MCF 10A (cell line): Measurements from ENCODE around the gene CALD1. TPM values are rescaled to one million over a fixed set of nuclear protein-coding genes. Genes with fewer than 3 reads are reported as not detected.
A peak's percentile ranks its signal among the peaks of the same experiment; 100 is the strongest.

Source experiments
- BruUV-seq: library from RNA; stranded (reverse); fragments of 400-500 nt; replicated peaks from 2 replicates; lab custom pipeline; 2021; lab: Mats Ljungman, UMichigan
- CTCF ChIA-PET: fragments of 300-600 bp; sonication (Branson Sonifier 250); formaldehyde crosslinking; extraction: SDS; loops from one replicate; lab custom pipeline; 2021; ENCODE audit warnings: antibody characterized with exemption, inconsistent platforms; lab: Yijun Ruan, JAX
- POLR2A ChIA-PET: fragments of 300-600, 350-650 bp; sonication (Branson Sonifier 250); formaldehyde crosslinking; extraction: SDS; loops from one replicate; lab custom pipeline; 2020; ENCODE audit warnings: antibody characterized with exemption, inconsistent platforms; lab: Yijun Ruan, JAX
- DNase-seq: peaks from one replicate; pipeline ENCODE4 v3.0.0-alpha.2; 2018; ENCODE audit not compliant: unreplicated experiment
- H3K27ac Mint-ChIP-seq: one replicate; pipeline ENCODE4 v1.8.0; 2022; ENCODE audit warnings: mild to moderate bottlenecking, low read depth, mixed read lengths; ENCODE audit not compliant: unreplicated experiment
- H3K27me3 Mint-ChIP-seq: one replicate; pipeline ENCODE4 v1.8.0; 2022; ENCODE audit warnings: mixed read lengths; ENCODE audit not compliant: insufficient read depth, unreplicated experiment
- H3K36me3 Mint-ChIP-seq: one replicate; pipeline ENCODE4 v1.8.0; 2022; ENCODE audit warnings: mild to moderate bottlenecking, moderate library complexity, mixed read lengths; ENCODE audit not compliant: insufficient read depth, unreplicated experiment
- H3K4me1 Mint-ChIP-seq: one replicate; pipeline ENCODE4 v1.8.0; 2022; ENCODE audit warnings: mixed read lengths; ENCODE audit not compliant: insufficient read depth, unreplicated experiment
- H3K4me3 Mint-ChIP-seq: one replicate; pipeline ENCODE4 v1.8.0; 2022; ENCODE audit warnings: mild to moderate bottlenecking, moderate library complexity, mixed read lengths; ENCODE audit not compliant: unreplicated experiment
- H3K9me3 Mint-ChIP-seq: one replicate; pipeline ENCODE4 v1.8.0; 2022; ENCODE audit warnings: mixed read lengths; ENCODE audit not compliant: unreplicated experiment
- intact Hi-C: fragments of 100-400 bp; cut with micrococcal nuclease; formaldehyde crosslinking; loops from 2 replicates; pipeline ENCODE4 v1.14.1; 2022
- total RNA-seq: library from RNA; stranded (reverse); gene quantifications from 2 replicates; pipeline ENCODE4 v1.2.3, GENCODE V29; 2022
- TF ChIP-seq, protein P1 (sequence below): fragments of 200-600 bp; IDR thresholded peaks from one replicate; pipeline ENCODE4 v1.8.0; 2022; ENCODE audit warnings: antibody characterized with exemption, mild to moderate bottlenecking; ENCODE audit not compliant: unreplicated experiment

Gene CALD1
- total RNA-seq, 1 experiment from 2014 or later = 183 TPM

DNA sequence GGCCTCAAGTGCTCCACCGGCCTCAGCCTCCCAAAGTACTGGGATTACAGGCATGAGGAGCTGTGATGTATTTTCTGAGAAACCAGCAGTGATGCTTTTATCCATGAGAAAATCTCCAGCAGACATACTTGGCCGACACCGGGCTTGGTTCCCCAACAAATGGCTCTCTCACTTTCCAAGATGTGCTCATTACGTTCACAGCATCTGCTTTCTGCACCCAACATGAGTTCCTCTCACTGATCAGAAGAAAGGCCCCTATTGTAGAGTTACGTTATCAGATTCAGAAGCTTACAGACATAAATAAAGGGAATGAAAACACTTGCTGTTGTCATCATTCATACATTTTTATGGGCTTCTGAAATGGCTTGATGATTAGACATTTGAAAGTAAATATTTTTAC lies 95.0 kb downstream of the CALD1 start:
- BruUV-seq = no TSS peak

DNA sequence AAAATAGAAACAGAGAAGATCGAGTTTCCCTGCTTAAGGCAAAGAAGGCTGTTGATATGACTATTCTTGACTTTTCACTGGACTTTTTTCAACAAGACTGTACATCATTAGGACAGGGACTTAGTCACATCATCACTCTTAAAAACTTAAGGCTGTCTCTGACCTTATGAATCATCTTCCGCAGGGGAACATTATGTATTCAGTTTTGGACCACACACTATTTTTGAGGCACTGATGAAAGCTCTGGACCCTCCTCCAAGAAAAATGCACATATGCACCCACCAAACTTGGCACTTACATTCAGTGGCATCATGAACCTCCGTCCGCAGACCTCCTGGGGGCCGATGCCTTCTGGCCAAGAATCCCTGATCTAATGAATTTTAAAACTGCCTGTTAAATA lies 96.4 kb downstream of the CALD1 start:
- POLR2A ChIA-PET = no interaction called here
- Mint-ChIP-seq H3K36me3 (no peaks in the 10 kb centered on the region), H3K27ac (peak overlapping the region; percentile 37), H3K9me3 (no peaks in the 10 kb centered on the region), H3K4me1 (peaks cover 11% of the 10 kb centered on the region), H3K4me3 (no peak overlapping the region), H3K27me3 (no peaks in the 10 kb centered on the region)
- intact Hi-C loops = no loop called here
- DNase-seq = peak; percentile 21
- CTCF ChIA-PET = no interaction called here
- TF ChIP-seq, protein P1, sequence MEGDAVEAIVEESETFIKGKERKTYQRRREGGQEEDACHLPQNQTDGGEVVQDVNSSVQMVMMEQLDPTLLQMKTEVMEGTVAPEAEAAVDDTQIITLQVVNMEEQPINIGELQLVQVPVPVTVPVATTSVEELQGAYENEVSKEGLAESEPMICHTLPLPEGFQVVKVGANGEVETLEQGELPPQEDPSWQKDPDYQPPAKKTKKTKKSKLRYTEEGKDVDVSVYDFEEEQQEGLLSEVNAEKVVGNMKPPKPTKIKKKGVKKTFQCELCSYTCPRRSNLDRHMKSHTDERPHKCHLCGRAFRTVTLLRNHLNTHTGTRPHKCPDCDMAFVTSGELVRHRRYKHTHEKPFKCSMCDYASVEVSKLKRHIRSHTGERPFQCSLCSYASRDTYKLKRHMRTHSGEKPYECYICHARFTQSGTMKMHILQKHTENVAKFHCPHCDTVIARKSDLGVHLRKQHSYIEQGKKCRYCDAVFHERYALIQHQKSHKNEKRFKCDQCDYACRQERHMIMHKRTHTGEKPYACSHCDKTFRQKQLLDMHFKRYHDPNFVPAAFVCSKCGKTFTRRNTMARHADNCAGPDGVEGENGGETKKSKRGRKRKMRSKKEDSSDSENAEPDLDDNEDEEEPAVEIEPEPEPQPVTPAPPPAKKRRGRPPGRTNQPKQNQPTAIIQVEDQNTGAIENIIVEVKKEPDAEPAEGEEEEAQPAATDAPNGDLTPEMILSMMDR = no peak
- no TSS peak for BruUV-seq

More for the DNA sequence above, 95.0 kb downstream of the CALD1 start:
- Mint-ChIP-seq H3K27me3 (no peaks in the 10 kb centered on the region), H3K27ac (no peak overlapping the region), H3K36me3 (no peaks in the 10 kb centered on the region), H3K4me3 (no peak overlapping the region), H3K4me1 (peaks cover 11% of the 10 kb centered on the region), H3K9me3 (no peaks in the 10 kb centered on the region)
- intact Hi-C loops = no loop called here
- CTCF ChIA-PET = interaction anchor here (0.6 kb wide), 2 partner anchors 28 to 32 kb away, joined by 3 read pairs; no protein-coding TSS in a partner anchor
- DNase-seq = no peak
- POLR2A ChIA-PET = no interaction called here
- TF ChIP-seq, protein P1 = no peak

GRCh38 chr7:134878746-134879357 lies 99.4 kb downstream of the CALD1 start:
- Mint-ChIP-seq H3K4me3 (no peak overlapping the region), H3K27ac (no peak overlapping the region), H3K9me3 (no peaks in the 10 kb centered on the region), H3K27me3 (no peaks in the 10 kb centered on the region), H3K36me3 (no peaks in the 10 kb centered on the region), H3K4me1 (peaks cover 5% of the 10 kb centered on the region)
- intact Hi-C loops = loop anchor here (2.0 kb wide), 1 partner anchor 62 kb away; no protein-coding TSS in a partner anchor
- TF ChIP-seq, protein P1 = peak; percentile 9
- CTCF ChIA-PET = interaction anchor here (0.6 to 1.3 kb wide), 6 partner anchors 12 to 84 kb away, joined by 3 to 4 read pairs (median 3); no protein-coding TSS in a partner anchor
- peak; percentile 13 for DNase-seq
- POLR2A ChIA-PET = interaction anchor here (0.6 to 1.3 kb wide), 4 partner anchors 10 to 69 kb away, joined by 4 to 5 read pairs (median 4); no protein-coding TSS in a partner anchor
- BruUV-seq = no TSS peak

GRCh38 chr7:134879815-134880475 lies 100.5 kb downstream of the CALD1 start:
- H3K27me3 Mint-ChIP-seq = no peaks in the 10 kb centered on the region
- intact Hi-C loops = loop anchor here (2.0 kb wide), 1 partner anchor 61 kb away; no protein-coding TSS in a partner anchor
- H3K27ac Mint-ChIP-seq = no peak overlapping the region
- DNase-seq = no peak
- H3K36me3 Mint-ChIP-seq = no peaks in the 10 kb centered on the region
- H3K4me3 Mint-ChIP-seq = no peak overlapping the region
- TF ChIP-seq, protein P1 = no peak
- BruUV-seq = no TSS peak
- no peaks in the 10 kb centered on the region for H3K9me3 Mint-ChIP-seq
- CTCF ChIA-PET = interaction anchor here (0.7 to 1.1 kb wide), 2 partner anchors 25 to 184 kb away, joined by 3 to 4 read pairs; no protein-coding TSS in a partner anchor
- peaks cover 5% of the 10 kb centered on the region for H3K4me1 Mint-ChIP-seq
- POLR2A ChIA-PET = interaction anchor here (0.6 to 1.3 kb wide), 3 partner anchors 9 to 185 kb away, joined by 3 to 5 read pairs (median 3); no protein-coding TSS in a partner anchor
